Activated naive CD8-positive, alpha-beta T cell treated with anti-CD3 and anti-CD28 coated beads, Interleukin-2, amount 10 ng/mL, durations not matched to agents 7 days and 5 days (primary cell): Measurements from ENCODE around the gene CNTNAP5. TPM values are rescaled to one million over a fixed set of nuclear protein-coding genes. Genes with fewer than 3 reads are reported as not detected.

Experiments used
- ATAC-seq: fragments of 150-1000 bp; cut with Tn5 transposase; one replicate; pipeline ENCODE4 v1.10.0; 2021; ENCODE audit warnings: low read depth, moderate library complexity
- POLR2A ChIA-PET: fragments of 350-600 bp; sonication (Branson Sonifier 250); formaldehyde crosslinking; loops from one replicate; lab custom pipeline; 2021; ENCODE audit warnings: antibody characterized with exemption; lab: Charles Lee
- DNase-seq: peaks from one replicate; pipeline ENCODE4 v3.0.0; 2021
- H3K27ac Mint-ChIP-seq: one replicate; pipeline ENCODE4 v1.8.0; 2022; ENCODE audit warnings: mild to moderate bottlenecking, mixed read lengths
- H3K27me3 Mint-ChIP-seq: one replicate; pipeline ENCODE4 v1.8.0; 2022; ENCODE audit warnings: mild to moderate bottlenecking, moderate library complexity, mixed read lengths
- H3K36me3 Mint-ChIP-seq: one replicate; pipeline ENCODE4 v1.8.0; 2021; ENCODE audit warnings: mild to moderate bottlenecking, mixed read lengths
- H3K4me1 Mint-ChIP-seq: one replicate; pipeline ENCODE4 v1.8.0; 2021; ENCODE audit warnings: mixed read lengths
- H3K4me3 Mint-ChIP-seq: one replicate; pipeline ENCODE4 v1.8.0; 2022; ENCODE audit warnings: mild to moderate bottlenecking, moderate library complexity, mixed read lengths
- H3K9me3 Mint-ChIP-seq: one replicate; pipeline ENCODE4 v1.8.0; 2021; ENCODE audit warnings: mixed read lengths
- total RNA-seq, 2 experiments: library from RNA; stranded (reverse); gene quantifications; one replicate each; pipeline ENCODE4 v1.2.3, GENCODE V29; 2021

The CNTNAP5 gene
- total RNA-seq, 2 experiments from 2014 or later = not detected

DNA sequence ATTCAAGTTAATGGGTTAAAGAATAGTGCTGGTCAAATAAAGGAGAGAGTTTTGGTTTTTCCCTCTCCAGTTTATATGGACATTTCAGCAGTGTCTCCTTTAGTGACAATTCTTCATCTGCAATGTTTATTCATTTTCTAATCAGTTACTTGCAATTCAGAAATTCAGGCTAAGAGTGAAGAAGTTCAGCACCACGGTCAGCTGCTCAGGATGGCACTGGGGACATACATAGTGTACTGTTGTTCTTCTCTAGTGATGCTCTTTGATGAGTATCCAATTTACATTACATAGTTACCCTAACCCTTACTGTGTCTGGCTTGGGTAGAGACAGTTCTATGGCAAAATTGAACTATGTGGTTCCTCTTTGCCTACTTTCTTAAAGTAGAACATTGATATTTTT is 412.7 kb downstream of the CNTNAP5 start:
- ATAC-seq (no peak), DNase-seq (no peak)
- POLR2A ChIA-PET = no interaction called here
- Mint-ChIP-seq H3K9me3 (peaks cover 2% of the 10 kb centered on the region), H3K36me3 (no peaks in the 10 kb centered on the region), H3K27ac (no peak overlapping the region), H3K27me3 (no peaks in the 10 kb centered on the region), H3K4me3 (no peak overlapping the region), H3K4me1 (no peaks in the 10 kb centered on the region)

DNA sequence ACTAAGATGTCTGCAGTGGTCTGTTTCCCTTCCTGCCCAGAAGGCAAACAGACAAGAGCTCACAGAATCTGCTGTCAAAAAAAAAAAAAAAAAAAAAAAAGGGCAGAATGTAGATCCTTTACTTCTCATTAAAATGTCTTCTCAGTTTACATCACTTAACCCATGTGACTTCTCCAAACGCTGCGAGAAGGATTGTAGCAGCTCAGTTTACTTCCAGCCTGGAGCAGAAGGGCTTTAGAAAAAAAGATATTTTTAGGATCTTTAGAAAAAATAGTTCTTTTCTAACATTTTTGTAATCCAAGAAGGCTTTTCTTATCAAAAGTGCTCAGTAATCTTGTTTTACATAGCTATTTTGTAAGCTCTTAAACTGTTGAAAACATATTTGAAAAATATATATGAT is 425.4 kb downstream of the CNTNAP5 start:
- Mint-ChIP-seq H3K36me3 (no peaks in the 10 kb centered on the region), H3K27ac (no peak overlapping the region), H3K4me1 (no peaks in the 10 kb centered on the region), H3K27me3 (no peaks in the 10 kb centered on the region), H3K9me3 (peaks cover 4% of the 10 kb centered on the region), H3K4me3 (no peak overlapping the region)
- ATAC-seq (no peak), DNase-seq (no peak)
- POLR2A ChIA-PET = no interaction called here

DNA sequence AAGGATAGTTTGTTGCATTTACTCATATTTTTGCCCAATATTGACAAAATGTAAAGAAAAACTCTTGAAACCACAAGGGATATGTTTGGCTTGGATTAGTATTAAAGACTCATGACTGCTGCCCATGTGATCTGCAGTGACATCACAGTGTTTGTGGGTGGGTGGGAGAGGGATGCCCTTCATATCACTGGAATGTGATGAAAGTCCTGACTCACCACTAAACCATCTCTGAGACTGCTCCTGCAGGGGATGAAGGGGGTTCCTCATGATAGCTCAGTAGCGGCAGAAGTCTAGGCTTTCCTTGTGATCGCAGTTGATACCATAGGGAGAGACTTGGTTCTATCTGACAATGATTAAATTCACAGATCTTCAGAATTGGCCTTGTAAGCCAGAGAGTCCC is 451.2 kb downstream of the CNTNAP5 start:
- H3K36me3 Mint-ChIP-seq = no peaks in the 10 kb centered on the region
- no peak overlapping the region for H3K4me3 Mint-ChIP-seq
- DNase-seq (no peak), ATAC-seq (no peak)
- no peaks in the 10 kb centered on the region for H3K9me3 Mint-ChIP-seq
- H3K4me1 Mint-ChIP-seq = no peaks in the 10 kb centered on the region
- H3K27me3 Mint-ChIP-seq = no peaks in the 10 kb centered on the region
- POLR2A ChIA-PET = no interaction called here
- no peak overlapping the region for H3K27ac Mint-ChIP-seq

DNA sequence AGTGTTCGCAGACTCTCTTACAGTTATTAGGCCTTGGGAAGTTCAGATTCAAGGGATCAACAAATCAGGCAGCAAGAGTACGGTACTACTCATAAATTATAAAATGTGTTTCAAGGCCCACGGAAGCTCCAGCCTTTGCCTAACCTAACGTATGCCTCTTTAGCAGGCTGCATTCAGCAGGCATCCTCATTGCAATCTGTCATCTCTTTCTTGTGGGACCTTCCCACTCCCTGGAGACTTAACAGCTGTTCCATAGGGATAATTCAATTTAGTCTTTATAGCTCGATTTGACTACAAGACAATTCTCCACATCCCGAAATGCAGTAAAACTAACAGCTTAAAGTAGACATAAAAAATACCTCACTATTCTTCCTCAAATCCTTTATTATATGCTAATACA is 453.7 kb downstream of the CNTNAP5 start:
- no peak for DNase-seq
- no peaks in the 10 kb centered on the region for H3K4me1 Mint-ChIP-seq
- no peak for ATAC-seq
- H3K9me3 Mint-ChIP-seq = no peaks in the 10 kb centered on the region
- H3K27ac Mint-ChIP-seq = no peak overlapping the region
- H3K36me3 Mint-ChIP-seq = no peaks in the 10 kb centered on the region
- POLR2A ChIA-PET = no interaction called here
- H3K4me3 Mint-ChIP-seq = no peak overlapping the region
- H3K27me3 Mint-ChIP-seq = no peaks in the 10 kb centered on the region

GRCh38 chr2:124480958-124481357 is 455.9 kb downstream of the CNTNAP5 start:
- Mint-ChIP-seq H3K4me3 (no peak overlapping the region), H3K36me3 (no peaks in the 10 kb centered on the region), H3K27ac (no peak overlapping the region), H3K27me3 (no peaks in the 10 kb centered on the region), H3K4me1 (no peaks in the 10 kb centered on the region), H3K9me3 (no peaks in the 10 kb centered on the region)
- DNase-seq (no peak), ATAC-seq (no peak)
- POLR2A ChIA-PET = no interaction called here

GRCh38 chr2:124482044-124482443 is 457.0 kb downstream of the CNTNAP5 start:
- H3K27ac Mint-ChIP-seq = no peak overlapping the region
- ATAC-seq (no peak), DNase-seq (no peak)
- no peaks in the 10 kb centered on the region for H3K27me3 Mint-ChIP-seq
- H3K4me1 Mint-ChIP-seq = no peaks in the 10 kb centered on the region
- no peaks in the 10 kb centered on the region for H3K36me3 Mint-ChIP-seq
- POLR2A ChIA-PET = no interaction called here
- H3K4me3 Mint-ChIP-seq = no peak overlapping the region
- H3K9me3 Mint-ChIP-seq = no peaks in the 10 kb centered on the region

- no peak overlapping the region for H3K27ac Mint-ChIP-seq
- ATAC-seq = no peak
Observed at GRCh38 chr2:124482551-124482950, 457.5 kb downstream of the CNTNAP5 start.

GRCh38 chr2:124485659-124486058 is 460.6 kb downstream of the CNTNAP5 start:
- Mint-ChIP-seq H3K27ac (no peak overlapping the region), H3K27me3 (no peaks in the 10 kb centered on the region), H3K36me3 (no peaks in the 10 kb centered on the region), H3K4me3 (no peak overlapping the region), H3K4me1 (no peaks in the 10 kb centered on the region), H3K9me3 (no peaks in the 10 kb centered on the region)
- POLR2A ChIA-PET = no interaction called here
- ATAC-seq (no peak), DNase-seq (no peak)

More at GRCh38 chr2:124482551-124482950, 457.5 kb downstream of the CNTNAP5 start:
- Mint-ChIP-seq H3K4me1 (no peaks in the 10 kb centered on the region), H3K4me3 (no peak overlapping the region), H3K36me3 (no peaks in the 10 kb centered on the region), H3K9me3 (no peaks in the 10 kb centered on the region), H3K27me3 (no peaks in the 10 kb centered on the region)
- no peak for DNase-seq
- POLR2A ChIA-PET = no interaction called here

GRCh38 chr2:124489686-124490085 is 464.6 kb downstream of the CNTNAP5 start:
- Mint-ChIP-seq H3K36me3 (no peaks in the 10 kb centered on the region), H3K27ac (no peak overlapping the region), H3K4me3 (no peak overlapping the region), H3K9me3 (no peaks in the 10 kb centered on the region), H3K27me3 (no peaks in the 10 kb centered on the region), H3K4me1 (no peaks in the 10 kb centered on the region)
- DNase-seq (no peak), ATAC-seq (no peak)
- POLR2A ChIA-PET = no interaction called here

- peaks cover 2% of the 10 kb centered on the region for H3K9me3 Mint-ChIP-seq
- no peak overlapping the region for H3K4me3 Mint-ChIP-seq
- no peak for ATAC-seq
- DNase-seq = no peak
- H3K36me3 Mint-ChIP-seq = no peaks in the 10 kb centered on the region
- H3K27me3 Mint-ChIP-seq = no peaks in the 10 kb centered on the region
- no peaks in the 10 kb centered on the region for H3K4me1 Mint-ChIP-seq
- POLR2A ChIA-PET = no interaction called here
- H3K27ac Mint-ChIP-seq = no peak overlapping the region
Observed at GRCh38 chr2:124501575-124502152, 476.6 kb downstream of the CNTNAP5 start.

- no peaks in the 10 kb centered on the region for H3K4me1 Mint-ChIP-seq
- POLR2A ChIA-PET = no interaction called here
- no peak for DNase-seq
- H3K9me3 Mint-ChIP-seq = peaks cover 15% of the 10 kb centered on the region
- no peaks in the 10 kb centered on the region for H3K36me3 Mint-ChIP-seq
- no peak overlapping the region for H3K4me3 Mint-ChIP-seq
- no peak overlapping the region for H3K27ac Mint-ChIP-seq
- ATAC-seq = no peak
- no peaks in the 10 kb centered on the region for H3K27me3 Mint-ChIP-seq
Observed at GRCh38 chr2:124514236-124514635, 489.1 kb downstream of the CNTNAP5 start.

- H3K4me3 Mint-ChIP-seq = no peak overlapping the region
- H3K4me1 Mint-ChIP-seq = no peaks in the 10 kb centered on the region
- POLR2A ChIA-PET = no interaction called here
- no peaks in the 10 kb centered on the region for H3K36me3 Mint-ChIP-seq
- DNase-seq (no peak), ATAC-seq (no peak)
- H3K9me3 Mint-ChIP-seq = peaks cover 14% of the 10 kb centered on the region
- H3K27me3 Mint-ChIP-seq = no peaks in the 10 kb centered on the region
- no peak overlapping the region for H3K27ac Mint-ChIP-seq
Observed at GRCh38 chr2:124520953-124521352, 495.9 kb downstream of the CNTNAP5 start.

GRCh38 chr2:124523096-124523495 is 498.0 kb downstream of the CNTNAP5 start:
- Mint-ChIP-seq H3K4me3 (no peak overlapping the region), H3K27ac (no peak overlapping the region), H3K27me3 (no peaks in the 10 kb centered on the region), H3K9me3 (peaks cover 3% of the 10 kb centered on the region), H3K36me3 (no peaks in the 10 kb centered on the region), H3K4me1 (no peaks in the 10 kb centered on the region)
- POLR2A ChIA-PET = no interaction called here
- ATAC-seq (no peak), DNase-seq (no peak)

DNA sequence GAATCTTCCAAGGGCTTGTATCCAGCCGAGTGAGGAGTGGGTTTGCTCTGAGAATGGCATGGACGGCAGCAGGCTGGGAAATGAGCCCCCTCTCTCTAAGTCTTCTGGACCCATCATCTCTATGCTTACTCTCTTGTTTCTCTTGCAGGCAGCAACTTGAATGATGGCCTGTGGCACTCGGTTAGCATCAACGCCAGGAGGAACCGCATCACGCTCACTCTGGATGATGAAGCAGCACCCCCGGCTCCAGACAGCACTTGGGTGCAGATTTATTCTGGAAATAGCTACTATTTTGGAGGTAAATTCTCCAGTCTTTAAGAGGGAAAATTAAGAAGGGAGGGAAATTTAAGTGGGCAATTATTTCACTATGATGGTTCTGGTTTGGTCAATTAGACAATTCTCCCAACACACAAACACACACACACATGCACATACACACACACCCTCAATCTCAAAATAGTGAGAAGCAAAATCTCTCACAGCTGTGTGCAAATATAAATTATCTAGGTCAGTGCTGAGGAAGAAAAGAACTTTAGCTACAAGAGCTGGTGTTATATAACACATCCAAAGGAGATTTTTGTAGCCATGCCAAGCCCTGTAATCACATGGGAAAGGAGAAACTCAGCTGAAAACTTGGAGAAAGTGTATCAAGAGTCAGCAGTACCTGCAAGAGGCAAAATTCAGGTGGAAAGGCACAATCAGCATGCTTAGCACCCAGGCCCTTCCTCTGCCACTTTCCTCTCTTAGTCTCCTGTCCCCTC is 499.2 kb downstream of the CNTNAP5 start:
- POLR2A ChIA-PET = no interaction called here
- H3K9me3 Mint-ChIP-seq = peaks cover 5% of the 10 kb centered on the region
- H3K4me1 Mint-ChIP-seq = no peaks in the 10 kb centered on the region
- H3K4me3 Mint-ChIP-seq = no peak overlapping the region
- no peaks in the 10 kb centered on the region for H3K36me3 Mint-ChIP-seq
- ATAC-seq = no peak
- DNase-seq = no peak
- H3K27ac Mint-ChIP-seq = no peak overlapping the region
- no peaks in the 10 kb centered on the region for H3K27me3 Mint-ChIP-seq
